Sigmoid colon (tissue), 7 donors: Measurements from ENCODE around the gene NLRP12. TPM values are rescaled to one million over a fixed set of nuclear protein-coding genes. Genes with fewer than 3 reads are reported as not detected.
"Not testable (repeated sequence)": the region's sequence is repeated elsewhere in the genome, so short reads cannot be mapped to it uniquely, and the experiment has no call there.

ENCODE experiments used
- DNase-seq: peaks from one replicate; pipeline ENCODE4 v3.0.0-alpha.2; 2019
- H3K27ac ChIP-seq, 4 donors: fragments of 200-600 bp; sonication (generic); one replicate each; pipeline ENCODE4 v1.5.1; 2016 to 2019; ENCODE audit warnings: mild to moderate bottlenecking in 1 of 4
- H3K27me3 ChIP-seq, 3 donors: fragments of 200-600 bp; sonication (generic); one replicate each; pipeline ENCODE4 v1.5.1; 2019; ENCODE audit warnings: mild to moderate bottlenecking in 1 of 3
- H3K36me3 ChIP-seq, 4 donors: fragments of 200-600 bp; sonication (generic); one replicate each; pipeline ENCODE4 v1.5.1; 2016 to 2019
- H3K4me1 ChIP-seq, 4 donors: fragments of 200-600 bp; sonication (generic); one replicate each; pipeline ENCODE4 v1.5.1; 2017 to 2019
- H3K4me3 ChIP-seq, 4 donors: fragments of 200-600 bp; sonication (generic); one replicate each; pipeline ENCODE4 v1.5.1; 2017 to 2019; ENCODE audit warnings: mild to moderate bottlenecking in 2 of 4, moderate library complexity in 1 of 4
- H3K9me3 ChIP-seq, 4 donors: fragments of 200-600 bp in 3 of 4; sonication (generic) in 3 of 4; one replicate each; pipeline versions ENCODE4 v1.5.1 to v1.6.1; 2013 to 2019
- CTCF ChIP-seq, 4 experiments: fragments of 450-650 bp in 3 of 4; fragments of 200-600 bp in 1 of 4; IDR thresholded peaks; one replicate each; pipeline ENCODE4 v1.5.1; 2016 to 2019; ENCODE audit warnings: antibody characterized with exemption in 4 of 4, mild to moderate bottlenecking in 3 of 4, moderate library complexity in 2 of 4
- EP300 ChIP-seq, 4 donors: sonication (generic); formaldehyde crosslinking; IDR thresholded peaks; one replicate each; pipeline ENCODE4 v1.6.1; 2017; ENCODE audit warnings: antibody characterized with exemption in 4 of 4
- POLR2A ChIP-seq, 2 donors: fragments of 450-650 bp; IDR thresholded peaks; one replicate each; pipeline ENCODE4 v1.6.1; 2016; ENCODE audit warnings: antibody characterized with exemption in 2 of 2, mild to moderate bottlenecking in 2 of 2, moderate library complexity in 2 of 2
- POLR2AphosphoS5 ChIP-seq, 4 donors: sonication (generic); formaldehyde crosslinking; IDR thresholded peaks; one replicate each; pipeline ENCODE4 v1.6.1; 2017; ENCODE audit warnings: antibody characterized with exemption in 4 of 4
- WGBS, 2 donors: extraction: QIAGEN DNeasy Blood & Tissue Kit; methylation state at CpG; one replicate each; pipeline ENCODE4 v1.1.7; 2013; 5-methylcytosine and 5-hydroxymethylcytosine counted together
- intact Hi-C: fragments of 100-400 bp; cut with DNase I; formaldehyde crosslinking; loops from one replicate; pipeline ENCODE4 v1.15.1; 2023
- polyA plus RNA-seq, 3 donors: library from polyadenylated mRNA; stranded (reverse); fragments of 200-250 nt; gene quantifications; one replicate each; pipeline ENCODE4 v1.2.3, GENCODE V29; 2013
- total RNA-seq, 4 donors: library from RNA; depleted of rRNA; stranded (reverse); fragments of >200 nt; gene quantifications; one replicate each; pipeline ENCODE4 v1.1.0, GENCODE V29; 2016
- donor health status: healthy with polysubstance abuse.
- donor health status: Bipolar disorder and iron deficiency.
- donor health status: healthy.

The NLRP12 gene
- total and polyA plus RNA-seq, 7 donors = 0.10 to 0.36 (median 0.30) TPM; not detected in 3

GRCh38 chr19:53780506-53780905, 43.6 kb downstream of the NLRP12 start:
- Histone ChIP-seq H3K4me1 (no peaks in the 10 kb centered on the region), H3K36me3 (no peaks in the 10 kb centered on the region), H3K4me3 (no peak overlapping the region), H3K9me3 (no peaks in the 10 kb centered on the region), H3K27ac (no peak overlapping the region), H3K27me3 (peaks cover 0 to 4% (median 0%) of the 10 kb centered on the region in 3 donors)
- TF ChIP-seq POLR2AphosphoS5 (IDR thresholded peaks at IDR 0.05) (no peak), EP300 (IDR thresholded peaks at IDR 0.05) (no peak), CTCF (IDR thresholded peaks at IDR 0.05) (no peak), POLR2A (IDR thresholded peaks at IDR 0.05) (no peak)
- WGBS, 2 donors = 37 to 58% methylated on average over 1 of the region's 1 CpG
- no peak for DNase-seq
- intact Hi-C loops = no loop called here

DNA sequence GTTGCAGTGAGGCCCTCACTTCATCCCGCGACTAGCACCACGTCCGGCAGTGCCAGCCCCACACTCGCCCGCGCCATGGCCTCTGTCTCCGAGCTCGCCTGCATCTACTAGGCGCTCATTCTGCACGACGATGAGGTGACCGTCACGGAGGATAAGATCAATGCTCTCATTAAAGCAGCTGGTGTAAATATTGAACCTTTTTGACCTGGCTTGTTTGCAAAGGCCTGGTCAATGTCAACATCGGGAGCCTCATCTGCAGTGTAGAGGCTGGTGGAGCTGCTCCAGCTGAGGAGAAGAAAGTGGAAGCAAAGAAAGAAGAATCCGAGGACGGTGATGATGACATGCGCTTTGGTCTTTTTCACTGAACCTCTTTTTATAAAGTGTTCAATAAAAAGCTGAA, 48.6 kb downstream of the NLRP12 start:
- H3K4me3 ChIP-seq = no peak overlapping the region
- intact Hi-C loops = no loop called here
- H3K27ac ChIP-seq = no peak overlapping the region
- DNase-seq = no peak
- H3K36me3 ChIP-seq = no peaks in the 10 kb centered on the region
- TF ChIP-seq POLR2A (IDR thresholded peaks at IDR 0.05) = no peak
- no peak for TF ChIP-seq POLR2AphosphoS5 (IDR thresholded peaks at IDR 0.05)
- no peak for TF ChIP-seq EP300 (IDR thresholded peaks at IDR 0.05)
- TF ChIP-seq CTCF (IDR thresholded peaks at IDR 0.05) = no peak
- no peaks in the 10 kb centered on the region for H3K9me3 ChIP-seq
- peaks cover 0 to 15% (median 0%) of the 10 kb centered on the region in 3 donors for H3K27me3 ChIP-seq
- H3K4me1 ChIP-seq = no peaks in the 10 kb centered on the region
- 63 to 72% methylated on average over 18 of the region's 18 CpGs for WGBS, 2 donors

- H3K27ac ChIP-seq, H3K4me3 ChIP-seq, H3K9me3 ChIP-seq, DNase-seq, H3K4me1 ChIP-seq, intact Hi-C loops, H3K36me3 ChIP-seq: not testable (repeated sequence)
- WGBS, 2 donors = 40 to 57% methylated on average over 6 to 7 of the region's 7 CpGs
- H3K27me3 ChIP-seq = peaks cover 0 to 15% (median 0%) of the 10 kb centered on the region in 3 donors
Observed at GRCh38 chr19:53774491-53774890, 49.6 kb downstream of the NLRP12 start.

GRCh38 chr19:53773999-53774398, 50.1 kb downstream of the NLRP12 start:
- WGBS, 2 donors = 42 to 71% methylated on average over 4 of the region's 4 CpGs
- H3K4me3 ChIP-seq = no peak overlapping the region
- TF ChIP-seq CTCF (IDR thresholded peaks at IDR 0.05) (no peak), POLR2AphosphoS5 (IDR thresholded peaks at IDR 0.05) (no peak), POLR2A (IDR thresholded peaks at IDR 0.05) (no peak), EP300 (IDR thresholded peaks at IDR 0.05) (no peak)
- no peak overlapping the region for H3K27ac ChIP-seq
- H3K9me3 ChIP-seq = no peaks in the 10 kb centered on the region
- H3K4me1 ChIP-seq = no peaks in the 10 kb centered on the region
- intact Hi-C loops = no loop called here
- no peak for DNase-seq
- H3K27me3 ChIP-seq = peaks cover 0 to 15% (median 0%) of the 10 kb centered on the region in 3 donors
- H3K36me3 ChIP-seq = no peaks in the 10 kb centered on the region

DNA sequence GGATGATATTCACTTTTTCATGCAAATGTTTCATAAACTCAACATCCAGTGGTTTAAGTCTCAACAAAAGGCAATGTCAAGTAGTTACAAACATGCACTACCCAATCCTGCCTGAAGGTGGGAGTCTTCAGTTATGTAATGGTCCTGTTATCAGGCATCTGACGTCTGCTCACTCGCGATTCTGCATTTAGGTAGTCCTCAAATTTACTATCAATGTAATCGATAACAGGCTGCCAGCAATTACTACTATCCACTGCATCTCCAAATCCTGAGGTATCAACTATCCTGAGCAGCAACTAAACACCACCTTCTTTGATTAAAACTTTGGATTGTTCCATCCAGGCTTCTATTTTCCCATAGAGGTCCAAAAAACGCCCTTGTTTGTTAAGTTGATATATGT, 51.2 kb downstream of the NLRP12 start:
- no peak for TF ChIP-seq EP300 (IDR thresholded peaks at IDR 0.05)
- TF ChIP-seq CTCF (IDR thresholded peaks at IDR 0.05) = peak; percentile 9 to 66 (median 36)
- Histone ChIP-seq H3K27me3 (peaks cover 0 to 22% (median 0%) of the 10 kb centered on the region in 3 donors), H3K9me3 (no peaks in the 10 kb centered on the region), H3K4me3 (no peak overlapping the region), H3K27ac (no peak overlapping the region), H3K4me1 (no peaks in the 10 kb centered on the region), H3K36me3 (no peaks in the 10 kb centered on the region)
- WGBS, 2 donors = 10 to 11% methylated on average over 5 of the region's 5 CpGs
- no peak for DNase-seq
- intact Hi-C loops = no loop called here
